ENCODE results near the gene SOWAHD. TPM values are rescaled to one million over a fixed set of nuclear protein-coding genes. Genes with fewer than 3 reads are reported as not detected.
"Not testable (repeated sequence)": the region's sequence is repeated elsewhere in the genome, so short reads cannot be mapped to it uniquely, and the experiment has no call there.

Gene SOWAHD
- total RNA-seq, 1 donor from 2014 or later: 0.33 TPM

GRCh38 chrX:119736206-119736764 lies 22.1 kb upstream of the SOWAHD start:
- no peak for DNase-seq
- no peak for TF ChIP-seq CTCF (IDR thresholded peaks at IDR 0.05; ENCODE audit: borderline replicate concordance)
- no peak overlapping the region for H3K4me3 ChIP-seq
- H3K36me3 ChIP-seq: no peaks in the 10 kb centered on the region
- H3K27ac ChIP-seq (replicated peaks): no peak overlapping the region
- intact Hi-C loops (cut with micrococcal nuclease): no loop called here
- H3K9me3 ChIP-seq (replicated peaks): no peaks in the 10 kb centered on the region
- H3K27me3 ChIP-seq (ENCODE audit: low read depth): no peaks in the 10 kb centered on the region
- peaks cover 6% of the 10 kb centered on the region for H3K4me1 ChIP-seq

GRCh38 chrX:119738742-119739141 lies 19.6 kb upstream of the SOWAHD start:
- no peak overlapping the region for H3K4me3 ChIP-seq
- no peaks in the 10 kb centered on the region for H3K27me3 ChIP-seq (ENCODE audit: low read depth)
- H3K9me3 ChIP-seq (replicated peaks): no peaks in the 10 kb centered on the region
- DNase-seq: no peak
- peaks cover 6% of the 10 kb centered on the region for H3K4me1 ChIP-seq
- intact Hi-C loops (cut with micrococcal nuclease): no loop called here
- TF ChIP-seq CTCF (IDR thresholded peaks at IDR 0.05; ENCODE audit: borderline replicate concordance): no peak
- no peaks in the 10 kb centered on the region for H3K36me3 ChIP-seq
- H3K27ac ChIP-seq (replicated peaks): no peak overlapping the region

- intact Hi-C loops (cut with micrococcal nuclease): no loop called here
- Histone ChIP-seq H3K27me3 (ENCODE audit: low read depth) (no peaks in the 10 kb centered on the region), H3K4me3 (no peak overlapping the region), H3K27ac (replicated peaks) (no peak overlapping the region), H3K4me1 (no peaks in the 10 kb centered on the region), H3K36me3 (no peaks in the 10 kb centered on the region), H3K9me3 (replicated peaks) (no peaks in the 10 kb centered on the region)
- DNase-seq: no peak
- no peak for TF ChIP-seq CTCF (IDR thresholded peaks at IDR 0.05; ENCODE audit: borderline replicate concordance)
Observed at GRCh38 chrX:119745283-119745848, 13.0 kb upstream of the SOWAHD start.

GRCh38 chrX:119750131-119750530 lies 8.3 kb upstream of the SOWAHD start:
- H3K4me1 ChIP-seq; H3K4me3 ChIP-seq; H3K27ac ChIP-seq (replicated peaks); H3K9me3 ChIP-seq (replicated peaks); intact Hi-C loops (cut with micrococcal nuclease); DNase-seq; H3K36me3 ChIP-seq; H3K27me3 ChIP-seq (ENCODE audit: low read depth): not testable (repeated sequence)

GRCh38 chrX:119750751-119751150 lies 7.6 kb upstream of the SOWAHD start:
- H3K4me1 ChIP-seq; H3K27ac ChIP-seq (replicated peaks); DNase-seq; intact Hi-C loops (cut with micrococcal nuclease); H3K9me3 ChIP-seq (replicated peaks); H3K36me3 ChIP-seq; H3K4me3 ChIP-seq; H3K27me3 ChIP-seq (ENCODE audit: low read depth): not testable (repeated sequence)

GRCh38 chrX:119753001-119753400 lies 5.4 kb upstream of the SOWAHD start:
- Histone ChIP-seq H3K4me3 (no peak overlapping the region), H3K4me1 (no peaks in the 10 kb centered on the region), H3K36me3 (no peaks in the 10 kb centered on the region), H3K9me3 (replicated peaks) (no peaks in the 10 kb centered on the region), H3K27me3 (ENCODE audit: low read depth) (no peaks in the 10 kb centered on the region), H3K27ac (replicated peaks) (no peak overlapping the region)
- intact Hi-C loops (cut with micrococcal nuclease): no loop called here
- no peak for TF ChIP-seq CTCF (IDR thresholded peaks at IDR 0.05; ENCODE audit: borderline replicate concordance)
- DNase-seq: no peak
